ENCODE results near the gene ANXA3.
A peak's percentile ranks its signal among the peaks of the same experiment; 100 is the strongest.

ANXA3 gene

DNA sequence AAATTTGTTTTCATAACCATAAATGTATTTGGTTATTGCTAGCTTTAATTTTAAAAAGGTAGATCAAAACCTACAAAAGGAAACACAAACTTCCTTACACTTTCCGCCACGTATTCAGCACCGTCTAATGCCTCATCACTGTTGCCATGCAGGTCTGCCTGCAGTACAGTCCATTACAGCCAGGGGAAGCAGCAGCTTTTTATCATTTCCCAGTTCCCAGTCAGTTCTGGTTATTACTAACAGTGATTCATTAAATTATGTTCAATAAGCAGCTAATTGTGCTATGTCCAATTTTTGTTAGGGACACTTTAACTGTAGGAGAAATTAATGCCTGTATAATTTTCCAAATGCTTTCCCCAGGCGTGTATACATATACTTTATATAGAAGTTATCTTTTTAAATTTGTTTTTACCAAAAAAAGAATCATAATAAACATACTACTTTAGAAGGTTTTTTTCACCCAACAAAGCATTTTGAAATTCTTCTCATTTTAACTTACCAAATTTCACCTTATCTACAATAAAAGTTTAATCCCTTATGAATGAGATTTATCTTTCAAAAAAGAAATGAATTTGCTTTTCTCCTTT is 93.3 kb downstream of the ANXA3 start:
- peak; percentile 74 for TF ChIP-seq RAD21 (IDR thresholded peaks at IDR 0.05; ENCODE audit: low read depth)
- no peak for TF ChIP-seq TEAD4 (IDR thresholded peaks at IDR 0.05)
- peak; percentile 57 for TF ChIP-seq CREB1 (IDR thresholded peaks at IDR 0.05; ENCODE audit: low read depth)

DNA sequence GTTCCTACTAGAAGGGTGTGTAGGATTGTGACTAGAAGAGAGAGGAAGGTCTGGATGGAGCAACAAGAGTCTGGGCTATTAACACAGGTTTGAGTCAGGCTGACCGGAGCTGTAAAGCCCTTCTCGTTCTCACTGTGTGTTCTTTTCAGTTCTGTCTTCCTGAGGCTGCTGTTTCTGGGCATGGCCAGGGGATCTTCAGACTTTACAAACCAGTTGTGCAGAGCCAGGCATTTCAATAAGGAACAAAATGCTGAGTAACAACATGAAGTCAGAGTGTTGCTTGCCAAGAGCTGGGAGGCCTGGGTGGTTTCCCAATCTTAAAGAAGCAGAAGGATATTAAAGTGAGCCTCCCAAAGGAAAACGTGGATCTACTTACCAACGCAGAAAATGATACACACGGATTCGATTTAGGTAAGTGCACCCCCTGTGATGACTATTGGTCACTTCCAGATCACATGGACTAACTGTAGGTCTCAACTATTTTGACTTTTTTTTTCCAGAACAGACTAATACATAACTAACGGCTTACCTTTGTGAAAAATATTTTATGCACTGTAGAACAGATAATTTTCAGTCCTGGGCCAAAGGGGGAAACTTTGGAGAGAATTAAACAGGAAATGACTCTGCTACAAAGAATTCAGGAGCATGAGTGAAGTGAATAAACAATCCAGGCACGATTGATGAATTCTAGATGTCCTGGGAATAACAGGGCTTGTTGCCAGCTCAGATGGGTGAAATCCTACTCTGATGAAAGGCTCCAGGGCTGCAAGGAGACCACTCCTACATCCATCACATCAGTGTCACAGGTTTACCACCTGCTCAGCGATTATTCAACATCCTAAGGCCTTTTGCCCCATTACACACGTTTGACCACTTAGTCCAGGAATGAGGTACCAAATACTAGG is 94.5 kb downstream of the ANXA3 start:
- TF ChIP-seq CREB1 (IDR thresholded peaks at IDR 0.05; ENCODE audit: low read depth) (no peak), TAF1 (IDR thresholded peaks at IDR 0.05; ENCODE audit: low read depth) (no peak), RAD21 (IDR thresholded peaks at IDR 0.05; ENCODE audit: low read depth) (no peak; the same call in 1 of the 2 replicates), TCF12 (IDR thresholded peaks at IDR 0.05; ENCODE audit: low read depth) (no peak), EGR1 (IDR thresholded peaks at IDR 0.05) (no peak), ZBTB7A (IDR thresholded peaks at IDR 0.05; ENCODE audit: low read depth) (no peak), TEAD4 (IDR thresholded peaks at IDR 0.05) (peak; percentile 39; the same call in 1 of the 2 replicates), YY1 (IDR thresholded peaks at IDR 0.05; ENCODE audit: low read depth) (no peak), EP300 (IDR thresholded peaks at IDR 0.05; ENCODE audit: borderline replicate concordance) (peak; percentile 35; the same call in 1 of the 2 replicates), FOXM1 (IDR thresholded peaks at IDR 0.05; ENCODE audit: borderline replicate concordance, low read depth) (no peak; the same call in 1 of the 2 replicates), NFIC (IDR thresholded peaks at IDR 0.05) (peak; percentile 43; the same call in 1 of the 2 replicates), CEBPB (IDR thresholded peaks at IDR 0.05) (peak; percentile 89)
- TF ChIP-seq, protein P1, sequence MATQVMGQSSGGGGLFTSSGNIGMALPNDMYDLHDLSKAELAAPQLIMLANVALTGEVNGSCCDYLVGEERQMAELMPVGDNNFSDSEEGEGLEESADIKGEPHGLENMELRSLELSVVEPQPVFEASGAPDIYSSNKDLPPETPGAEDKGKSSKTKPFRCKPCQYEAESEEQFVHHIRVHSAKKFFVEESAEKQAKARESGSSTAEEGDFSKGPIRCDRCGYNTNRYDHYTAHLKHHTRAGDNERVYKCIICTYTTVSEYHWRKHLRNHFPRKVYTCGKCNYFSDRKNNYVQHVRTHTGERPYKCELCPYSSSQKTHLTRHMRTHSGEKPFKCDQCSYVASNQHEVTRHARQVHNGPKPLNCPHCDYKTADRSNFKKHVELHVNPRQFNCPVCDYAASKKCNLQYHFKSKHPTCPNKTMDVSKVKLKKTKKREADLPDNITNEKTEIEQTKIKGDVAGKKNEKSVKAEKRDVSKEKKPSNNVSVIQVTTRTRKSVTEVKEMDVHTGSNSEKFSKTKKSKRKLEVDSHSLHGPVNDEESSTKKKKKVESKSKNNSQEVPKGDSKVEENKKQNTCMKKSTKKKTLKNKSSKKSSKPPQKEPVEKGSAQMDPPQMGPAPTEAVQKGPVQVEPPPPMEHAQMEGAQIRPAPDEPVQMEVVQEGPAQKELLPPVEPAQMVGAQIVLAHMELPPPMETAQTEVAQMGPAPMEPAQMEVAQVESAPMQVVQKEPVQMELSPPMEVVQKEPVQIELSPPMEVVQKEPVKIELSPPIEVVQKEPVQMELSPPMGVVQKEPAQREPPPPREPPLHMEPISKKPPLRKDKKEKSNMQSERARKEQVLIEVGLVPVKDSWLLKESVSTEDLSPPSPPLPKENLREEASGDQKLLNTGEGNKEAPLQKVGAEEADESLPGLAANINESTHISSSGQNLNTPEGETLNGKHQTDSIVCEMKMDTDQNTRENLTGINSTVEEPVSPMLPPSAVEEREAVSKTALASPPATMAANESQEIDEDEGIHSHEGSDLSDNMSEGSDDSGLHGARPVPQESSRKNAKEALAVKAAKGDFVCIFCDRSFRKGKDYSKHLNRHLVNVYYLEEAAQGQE (IDR thresholded peaks at IDR 0.05; ENCODE audit: low read depth) = no peak
- TF ChIP-seq, protein P2, sequence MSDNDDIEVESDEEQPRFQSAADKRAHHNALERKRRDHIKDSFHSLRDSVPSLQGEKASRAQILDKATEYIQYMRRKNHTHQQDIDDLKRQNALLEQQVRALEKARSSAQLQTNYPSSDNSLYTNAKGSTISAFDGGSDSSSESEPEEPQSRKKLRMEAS (IDR thresholded peaks at IDR 0.05) = no peak; the same call in 1 of the 2 replicates
- TF ChIP-seq, protein P3, sequence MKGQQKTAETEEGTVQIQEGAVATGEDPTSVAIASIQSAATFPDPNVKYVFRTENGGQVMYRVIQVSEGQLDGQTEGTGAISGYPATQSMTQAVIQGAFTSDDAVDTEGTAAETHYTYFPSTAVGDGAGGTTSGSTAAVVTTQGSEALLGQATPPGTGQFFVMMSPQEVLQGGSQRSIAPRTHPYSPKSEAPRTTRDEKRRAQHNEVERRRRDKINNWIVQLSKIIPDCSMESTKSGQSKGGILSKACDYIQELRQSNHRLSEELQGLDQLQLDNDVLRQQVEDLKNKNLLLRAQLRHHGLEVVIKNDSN (IDR thresholded peaks at IDR 0.05) = peak; percentile 79

DNA sequence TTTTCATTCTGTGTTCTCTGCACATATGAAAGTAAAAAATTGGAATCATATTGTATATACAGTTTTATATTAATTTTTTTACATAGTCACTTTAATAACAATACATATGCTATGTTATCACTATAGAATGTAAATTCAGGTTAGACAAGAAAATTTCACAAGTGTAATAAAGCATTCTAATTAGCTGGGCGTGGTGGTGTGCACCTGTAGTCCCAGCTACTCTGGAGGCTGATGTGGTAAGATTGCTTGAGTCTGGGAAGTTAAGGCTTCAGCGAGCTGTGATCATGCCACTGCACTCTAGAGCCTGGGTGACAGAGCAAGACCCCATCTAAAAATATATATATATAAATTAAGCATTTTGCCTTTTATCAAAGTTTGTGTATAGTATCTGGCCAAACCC is 95.7 kb downstream of the ANXA3 start:
- TF ChIP-seq EP300 (IDR thresholded peaks at IDR 0.05; ENCODE audit: borderline replicate concordance) = no peak

DNA sequence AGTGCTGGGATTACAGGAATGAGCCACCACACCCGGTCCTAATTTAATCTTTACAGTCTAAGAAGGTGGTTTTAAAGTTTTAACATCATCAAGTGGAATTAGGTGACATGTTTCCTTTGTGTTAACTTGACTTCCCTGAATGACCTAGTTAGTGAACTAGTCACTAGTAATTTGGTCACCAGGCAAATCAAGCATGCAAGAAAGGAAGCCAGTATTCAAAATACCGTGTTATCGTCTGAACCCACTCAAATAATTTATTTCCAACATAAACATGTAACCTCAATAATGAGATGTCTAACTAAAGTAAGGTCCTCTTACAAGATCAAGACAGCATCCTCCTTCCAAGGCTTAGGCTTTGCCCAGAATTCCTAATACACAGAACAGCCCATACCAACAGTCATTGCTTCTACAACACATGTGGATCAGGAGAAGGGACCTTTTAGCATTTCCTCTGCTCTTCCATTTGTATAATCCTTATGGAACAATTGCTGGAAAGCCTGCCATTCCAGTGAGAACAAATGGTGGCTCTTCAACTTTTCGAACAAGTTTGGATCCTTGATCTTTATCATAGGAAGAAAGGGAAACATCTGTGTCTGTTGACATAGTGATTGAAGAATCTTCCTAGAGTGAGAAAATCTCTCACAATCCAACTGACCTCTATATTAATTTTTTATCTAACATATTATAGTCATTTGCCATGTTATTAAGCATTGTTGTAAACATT is 97.2 kb downstream of the ANXA3 start:
- TF ChIP-seq TEAD4 (IDR thresholded peaks at IDR 0.05) (no peak), EGR1 (IDR thresholded peaks at IDR 0.05) (no peak), TCF12 (IDR thresholded peaks at IDR 0.05; ENCODE audit: low read depth) (no peak), NFIC (IDR thresholded peaks at IDR 0.05) (no peak), YY1 (IDR thresholded peaks at IDR 0.05; ENCODE audit: low read depth) (no peak), CREB1 (IDR thresholded peaks at IDR 0.05; ENCODE audit: low read depth) (no peak), ZBTB7A (IDR thresholded peaks at IDR 0.05; ENCODE audit: low read depth) (no peak), EP300 (IDR thresholded peaks at IDR 0.05; ENCODE audit: borderline replicate concordance) (no peak), RAD21 (IDR thresholded peaks at IDR 0.05; ENCODE audit: low read depth) (no peak), CEBPB (IDR thresholded peaks at IDR 0.05) (no peak), TAF1 (IDR thresholded peaks at IDR 0.05; ENCODE audit: low read depth) (no peak), FOXM1 (IDR thresholded peaks at IDR 0.05; ENCODE audit: borderline replicate concordance, low read depth) (no peak)
- TF ChIP-seq, protein P3 (IDR thresholded peaks at IDR 0.05) = no peak
- TF ChIP-seq, protein P1 (IDR thresholded peaks at IDR 0.05; ENCODE audit: low read depth) = no peak
- TF ChIP-seq, protein P2 (IDR thresholded peaks at IDR 0.05) = no peak

Measured in Ishikawa (cell line).